Liver (tissue), 3 donors: ENCODE data around the gene TMEM91.

ENCODE experiments used
- EGR1 ChIP-seq, 2 donors: IDR thresholded peaks; 2 replicates each; pipeline ENCODE4 v1.6.1; 2016 to 2018; ENCODE audit warnings: antibody characterized with exemption in 2 of 2, low read depth in 2 of 2
- GABPA ChIP-seq, 2 donors: IDR thresholded peaks in 1 of 2; conservative IDR thresholded peaks in 1 of 2; 2 replicates each; pipeline ENCODE4 v1.6.1; 2016; ENCODE audit warnings: antibody characterized with exemption in 2 of 2, mild to moderate bottlenecking in 1 of 2, moderate library complexity in 1 of 2
- JUND ChIP-seq, 2 donors: IDR thresholded peaks; 2 replicates each; pipeline ENCODE4 v1.6.1; 2016; ENCODE audit warnings: antibody characterized with exemption in 2 of 2
- NR2F2 ChIP-seq: IDR thresholded peaks from 2 replicates; pipeline ENCODE4 v1.6.1; 2016; ENCODE audit warnings: antibody characterized with exemption
- RAD21 ChIP-seq, 2 donors: IDR thresholded peaks; 2 replicates each; pipeline ENCODE4 v1.6.1; 2016; ENCODE audit warnings: antibody characterized with exemption in 2 of 2, mild to moderate bottlenecking in 2 of 2
- SP1 ChIP-seq: IDR thresholded peaks from 2 replicates; pipeline ENCODE4 v1.6.1; 2018; ENCODE audit warnings: antibody characterized with exemption, mild to moderate bottlenecking
- TAF1 ChIP-seq: conservative IDR thresholded peaks from 2 replicates; pipeline ENCODE4 v1.6.1; 2016; ENCODE audit warnings: antibody characterized with exemption, mild to moderate bottlenecking
- YY1 ChIP-seq: IDR thresholded peaks from 2 replicates; pipeline ENCODE4 v1.6.1; 2016; ENCODE audit warnings: antibody characterized with exemption, mild to moderate bottlenecking
- TF ChIP-seq, protein P1 (sequence below): IDR thresholded peaks from 2 replicates; pipeline ENCODE4 v1.6.1; 2016; ENCODE audit warnings: antibody characterized with exemption
- TF ChIP-seq, protein P2 (sequence below): fragments of 150-350 bp; IDR thresholded peaks from 2 replicates; pipeline ENCODE4 v1.5.1; 2017; ENCODE audit warnings: improper control_type of control experiment, low read depth, low read length; ENCODE audit not compliant: missing input control
- TF ChIP-seq, protein P3 (sequence below): IDR thresholded peaks from 2 replicates; pipeline ENCODE4 v1.6.1; 2016; ENCODE audit warnings: antibody characterized with exemption
- TF ChIP-seq, protein P4 (sequence below): IDR thresholded peaks from 2 replicates; pipeline ENCODE4 v1.6.1; 2016; ENCODE audit warnings: antibody characterized with exemption, mild to moderate bottlenecking
- TF ChIP-seq, protein P5 (sequence below): IDR thresholded peaks from 2 replicates; pipeline ENCODE4 v1.6.1; 2016; ENCODE audit warnings: antibody characterized with exemption
- donor health status: healthy.
- donor health status: healthy.

DNA sequence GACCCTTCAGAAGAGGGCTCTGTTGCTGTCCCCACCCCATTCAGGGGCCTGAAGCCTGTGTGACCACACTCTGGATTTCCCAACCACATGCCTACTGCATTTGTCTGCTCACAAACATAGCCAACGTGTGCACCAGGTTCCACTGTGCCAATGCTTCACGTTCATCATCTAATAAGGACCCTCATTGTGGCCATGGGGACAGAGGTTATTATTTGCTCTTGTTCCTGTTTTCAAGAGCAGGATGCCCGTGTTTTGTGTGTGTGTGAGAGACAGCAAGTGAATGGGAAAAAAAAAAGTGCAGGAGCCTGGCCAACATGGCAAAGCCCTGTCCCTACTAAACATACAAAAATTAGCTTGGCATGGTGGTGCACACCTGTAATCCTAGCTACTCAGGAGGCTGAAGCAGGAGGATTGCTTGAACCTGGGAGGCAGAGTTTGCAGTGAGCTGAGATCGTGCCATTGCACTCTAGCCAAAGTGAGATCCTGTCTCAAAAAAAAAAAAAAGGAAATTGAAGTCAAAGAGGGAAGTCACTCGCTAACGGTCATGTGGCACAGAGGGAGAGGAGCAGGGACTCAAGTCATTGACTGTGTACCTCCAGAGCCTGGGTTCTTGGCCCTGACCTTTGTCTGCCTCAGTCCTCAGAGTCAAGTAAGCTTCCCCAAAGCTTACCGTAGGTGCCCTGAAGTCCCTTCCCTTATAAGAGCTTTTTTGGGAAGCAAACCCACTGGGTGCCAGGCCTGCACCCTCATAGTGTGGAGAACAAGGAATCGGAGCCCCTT lies 44.0 kb downstream of the TMEM91 start:
- TF ChIP-seq, protein P1, sequence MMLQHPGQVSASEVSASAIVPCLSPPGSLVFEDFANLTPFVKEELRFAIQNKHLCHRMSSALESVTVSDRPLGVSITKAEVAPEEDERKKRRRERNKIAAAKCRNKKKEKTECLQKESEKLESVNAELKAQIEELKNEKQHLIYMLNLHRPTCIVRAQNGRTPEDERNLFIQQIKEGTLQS: no peak
- TF ChIP-seq, protein P2, sequence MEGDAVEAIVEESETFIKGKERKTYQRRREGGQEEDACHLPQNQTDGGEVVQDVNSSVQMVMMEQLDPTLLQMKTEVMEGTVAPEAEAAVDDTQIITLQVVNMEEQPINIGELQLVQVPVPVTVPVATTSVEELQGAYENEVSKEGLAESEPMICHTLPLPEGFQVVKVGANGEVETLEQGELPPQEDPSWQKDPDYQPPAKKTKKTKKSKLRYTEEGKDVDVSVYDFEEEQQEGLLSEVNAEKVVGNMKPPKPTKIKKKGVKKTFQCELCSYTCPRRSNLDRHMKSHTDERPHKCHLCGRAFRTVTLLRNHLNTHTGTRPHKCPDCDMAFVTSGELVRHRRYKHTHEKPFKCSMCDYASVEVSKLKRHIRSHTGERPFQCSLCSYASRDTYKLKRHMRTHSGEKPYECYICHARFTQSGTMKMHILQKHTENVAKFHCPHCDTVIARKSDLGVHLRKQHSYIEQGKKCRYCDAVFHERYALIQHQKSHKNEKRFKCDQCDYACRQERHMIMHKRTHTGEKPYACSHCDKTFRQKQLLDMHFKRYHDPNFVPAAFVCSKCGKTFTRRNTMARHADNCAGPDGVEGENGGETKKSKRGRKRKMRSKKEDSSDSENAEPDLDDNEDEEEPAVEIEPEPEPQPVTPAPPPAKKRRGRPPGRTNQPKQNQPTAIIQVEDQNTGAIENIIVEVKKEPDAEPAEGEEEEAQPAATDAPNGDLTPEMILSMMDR: no peak
- TF ChIP-seq EGR1 (IDR thresholded peaks at IDR 0.05; ENCODE audit: low read depth in 2 of 2) (no peak), NR2F2 (no peak), SP1 (no peak), RAD21 (IDR thresholded peaks at IDR 0.05) (no peak), GABPA (IDR thresholded peaks at IDR 0.05 in 1 of 2, conservative IDR thresholded peaks at IDR 0.05 in 1 of 2) (no peak), JUND (IDR thresholded peaks at IDR 0.05) (no peak), TAF1 (no peak), YY1 (no peak)
- TF ChIP-seq, protein P3, sequence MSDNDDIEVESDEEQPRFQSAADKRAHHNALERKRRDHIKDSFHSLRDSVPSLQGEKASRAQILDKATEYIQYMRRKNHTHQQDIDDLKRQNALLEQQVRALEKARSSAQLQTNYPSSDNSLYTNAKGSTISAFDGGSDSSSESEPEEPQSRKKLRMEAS: no peak
- TF ChIP-seq, protein P4, sequence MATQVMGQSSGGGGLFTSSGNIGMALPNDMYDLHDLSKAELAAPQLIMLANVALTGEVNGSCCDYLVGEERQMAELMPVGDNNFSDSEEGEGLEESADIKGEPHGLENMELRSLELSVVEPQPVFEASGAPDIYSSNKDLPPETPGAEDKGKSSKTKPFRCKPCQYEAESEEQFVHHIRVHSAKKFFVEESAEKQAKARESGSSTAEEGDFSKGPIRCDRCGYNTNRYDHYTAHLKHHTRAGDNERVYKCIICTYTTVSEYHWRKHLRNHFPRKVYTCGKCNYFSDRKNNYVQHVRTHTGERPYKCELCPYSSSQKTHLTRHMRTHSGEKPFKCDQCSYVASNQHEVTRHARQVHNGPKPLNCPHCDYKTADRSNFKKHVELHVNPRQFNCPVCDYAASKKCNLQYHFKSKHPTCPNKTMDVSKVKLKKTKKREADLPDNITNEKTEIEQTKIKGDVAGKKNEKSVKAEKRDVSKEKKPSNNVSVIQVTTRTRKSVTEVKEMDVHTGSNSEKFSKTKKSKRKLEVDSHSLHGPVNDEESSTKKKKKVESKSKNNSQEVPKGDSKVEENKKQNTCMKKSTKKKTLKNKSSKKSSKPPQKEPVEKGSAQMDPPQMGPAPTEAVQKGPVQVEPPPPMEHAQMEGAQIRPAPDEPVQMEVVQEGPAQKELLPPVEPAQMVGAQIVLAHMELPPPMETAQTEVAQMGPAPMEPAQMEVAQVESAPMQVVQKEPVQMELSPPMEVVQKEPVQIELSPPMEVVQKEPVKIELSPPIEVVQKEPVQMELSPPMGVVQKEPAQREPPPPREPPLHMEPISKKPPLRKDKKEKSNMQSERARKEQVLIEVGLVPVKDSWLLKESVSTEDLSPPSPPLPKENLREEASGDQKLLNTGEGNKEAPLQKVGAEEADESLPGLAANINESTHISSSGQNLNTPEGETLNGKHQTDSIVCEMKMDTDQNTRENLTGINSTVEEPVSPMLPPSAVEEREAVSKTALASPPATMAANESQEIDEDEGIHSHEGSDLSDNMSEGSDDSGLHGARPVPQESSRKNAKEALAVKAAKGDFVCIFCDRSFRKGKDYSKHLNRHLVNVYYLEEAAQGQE: no peak
- TF ChIP-seq, protein P5, sequence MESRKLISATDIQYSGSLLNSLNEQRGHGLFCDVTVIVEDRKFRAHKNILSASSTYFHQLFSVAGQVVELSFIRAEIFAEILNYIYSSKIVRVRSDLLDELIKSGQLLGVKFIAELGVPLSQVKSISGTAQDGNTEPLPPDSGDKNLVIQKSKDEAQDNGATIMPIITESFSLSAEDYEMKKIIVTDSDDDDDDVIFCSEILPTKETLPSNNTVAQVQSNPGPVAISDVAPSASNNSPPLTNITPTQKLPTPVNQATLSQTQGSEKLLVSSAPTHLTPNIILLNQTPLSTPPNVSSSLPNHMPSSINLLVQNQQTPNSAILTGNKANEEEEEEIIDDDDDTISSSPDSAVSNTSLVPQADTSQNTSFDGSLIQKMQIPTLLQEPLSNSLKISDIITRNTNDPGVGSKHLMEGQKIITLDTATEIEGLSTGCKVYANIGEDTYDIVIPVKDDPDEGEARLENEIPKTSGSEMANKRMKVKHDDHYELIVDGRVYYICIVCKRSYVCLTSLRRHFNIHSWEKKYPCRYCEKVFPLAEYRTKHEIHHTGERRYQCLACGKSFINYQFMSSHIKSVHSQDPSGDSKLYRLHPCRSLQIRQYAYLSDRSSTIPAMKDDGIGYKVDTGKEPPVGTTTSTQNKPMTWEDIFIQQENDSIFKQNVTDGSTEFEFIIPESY: no peak
